Uterus (tissue), 2 donors: ENCODE measurements around the gene ACOT6.

Experiments used
- CTCF ChIP-seq, 4 experiments: fragments of 200-600 bp in 2 of 4; fragments of 450-650 bp in 2 of 4; sonication (generic) in 2 of 4; IDR thresholded peaks; one replicate each; pipeline ENCODE4 v1.5.1; 2016 to 2019; ENCODE audit warnings: antibody characterized with exemption in 4 of 4, mild to moderate bottlenecking in 2 of 4, moderate library complexity in 1 of 4
- POLR2A ChIP-seq, 2 donors: fragments of 450-650 bp; IDR thresholded peaks; one replicate each; pipeline ENCODE4 v1.6.1; 2016; ENCODE audit warnings: antibody characterized with exemption in 2 of 2, mild to moderate bottlenecking in 1 of 2, moderate library complexity in 1 of 2

- no peak for TF ChIP-seq CTCF (IDR thresholded peaks at IDR 0.05)
- TF ChIP-seq POLR2A (IDR thresholded peaks at IDR 0.05) = no peak
Measured at GRCh38 chr14:73588695-73589094, 23.6 kb upstream of the ACOT6 start.
